CMK (cell line): ENCODE data around the gene XPNPEP1.

Experiments
- DNase-seq: peaks from one replicate; pipeline ENCODE4 v3.0.0-alpha.2; 2010; ENCODE audit warnings: low read depth

The XPNPEP1 gene

DNA sequence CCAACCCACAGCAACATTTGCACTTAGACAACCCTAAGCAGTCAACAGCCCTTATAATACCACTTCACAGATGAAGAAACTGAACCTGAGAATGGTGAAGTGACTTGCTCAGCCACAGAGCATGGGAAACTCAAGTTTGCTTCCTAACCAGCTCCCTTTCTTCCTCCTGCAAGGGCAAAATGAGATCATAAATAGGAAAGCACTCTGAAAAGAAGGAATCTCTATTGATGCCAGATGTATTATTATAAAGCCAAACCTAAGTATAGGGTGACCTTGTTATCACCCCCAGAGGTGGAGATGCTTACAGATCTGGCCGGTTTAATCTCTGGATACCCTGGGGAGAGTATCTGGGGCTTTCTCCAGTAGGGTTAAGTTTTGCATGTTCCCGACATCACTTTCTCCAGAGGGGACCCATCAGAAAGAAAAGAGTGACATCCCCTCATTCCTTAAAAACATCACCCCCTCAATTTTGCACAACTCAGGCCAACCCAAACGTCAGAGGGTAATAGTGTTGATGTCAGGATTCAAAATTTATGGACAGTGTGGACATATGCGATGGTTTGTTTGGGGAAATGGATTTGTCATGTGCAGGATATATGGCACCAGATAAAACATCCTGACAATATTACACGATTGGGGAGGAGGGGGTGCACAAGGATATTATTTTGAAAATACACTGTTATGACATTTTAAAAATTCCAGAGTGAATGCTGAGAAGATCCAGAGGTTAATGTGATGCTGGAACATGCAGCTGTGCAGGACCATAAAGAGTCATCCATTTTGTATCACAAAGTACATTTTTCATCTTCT lies 24.0 kb upstream of the XPNPEP1 start:
- no peak for DNase-seq

DNA sequence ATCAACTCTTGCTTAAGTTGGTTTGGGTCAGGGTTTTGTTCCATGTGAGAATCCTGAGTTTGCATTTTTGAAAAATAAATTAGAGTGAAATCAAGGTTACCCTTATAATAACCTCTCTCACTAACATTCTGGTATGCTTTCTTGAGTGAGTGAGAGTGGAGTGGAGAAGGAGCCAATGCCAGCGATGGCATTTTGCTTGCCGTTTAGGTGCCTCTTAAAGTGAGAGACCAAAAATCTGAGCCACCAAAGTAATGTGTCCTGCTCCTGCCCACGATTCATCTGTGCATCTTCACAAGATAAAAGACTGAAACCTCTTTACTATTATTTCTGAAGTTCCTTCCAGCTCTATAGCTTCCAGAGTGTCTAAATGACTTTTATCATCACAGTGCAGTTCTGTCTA lies 23.4 kb upstream of the XPNPEP1 start:
- no peak for DNase-seq

DNA sequence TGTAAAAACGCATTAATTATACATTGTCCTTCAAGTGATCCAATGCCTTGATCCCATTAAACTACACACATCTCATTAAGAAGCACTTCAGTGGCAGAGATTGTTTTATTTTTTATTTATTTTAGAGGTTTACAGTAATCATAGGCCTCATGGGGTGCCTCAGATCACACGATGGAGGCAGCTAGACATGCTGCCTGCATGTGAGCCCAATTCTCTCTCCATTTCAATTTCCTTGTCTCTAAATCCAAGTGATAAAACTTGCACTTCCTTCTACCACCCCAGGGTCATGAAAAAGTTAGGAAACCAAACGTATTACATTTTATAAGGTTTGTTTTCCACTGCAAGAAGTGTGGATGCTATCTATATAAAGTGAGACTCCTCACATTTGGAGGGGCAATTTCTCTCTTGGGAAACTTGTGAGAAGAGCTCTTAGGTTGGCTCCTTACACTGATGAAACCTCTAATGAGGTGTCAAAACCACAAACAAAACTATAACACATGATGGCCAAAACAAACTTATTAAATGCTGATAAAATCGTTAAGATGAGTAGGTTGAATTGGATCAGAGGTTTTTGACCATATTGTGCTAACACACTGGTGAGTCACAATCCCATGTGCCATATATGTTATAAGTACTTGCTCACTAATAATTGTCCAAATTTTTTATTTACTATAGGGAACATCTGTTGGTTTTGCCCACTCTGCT lies 22.3 kb upstream of the XPNPEP1 start:
- no peak for DNase-seq

DNA sequence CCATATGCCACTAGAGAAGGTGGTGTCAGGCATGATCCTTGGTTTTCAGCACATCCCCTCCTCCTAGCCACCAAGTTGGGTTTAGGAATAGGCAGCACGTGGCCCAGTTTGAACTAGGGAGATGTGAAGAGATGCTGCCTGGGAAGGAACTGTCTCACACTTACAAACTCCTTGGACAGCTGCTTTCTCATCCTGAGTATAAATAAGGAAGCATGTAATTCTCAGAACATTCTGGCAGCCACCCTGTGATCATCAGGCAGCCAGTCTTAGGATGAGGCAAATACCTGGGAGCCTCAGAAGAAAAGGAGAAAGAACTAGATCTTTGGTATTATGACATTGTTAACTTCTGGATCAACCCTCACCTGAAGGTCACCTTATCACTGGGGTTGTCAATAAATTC lies 21.3 kb upstream of the XPNPEP1 start:
- DNase-seq = no peak

DNA sequence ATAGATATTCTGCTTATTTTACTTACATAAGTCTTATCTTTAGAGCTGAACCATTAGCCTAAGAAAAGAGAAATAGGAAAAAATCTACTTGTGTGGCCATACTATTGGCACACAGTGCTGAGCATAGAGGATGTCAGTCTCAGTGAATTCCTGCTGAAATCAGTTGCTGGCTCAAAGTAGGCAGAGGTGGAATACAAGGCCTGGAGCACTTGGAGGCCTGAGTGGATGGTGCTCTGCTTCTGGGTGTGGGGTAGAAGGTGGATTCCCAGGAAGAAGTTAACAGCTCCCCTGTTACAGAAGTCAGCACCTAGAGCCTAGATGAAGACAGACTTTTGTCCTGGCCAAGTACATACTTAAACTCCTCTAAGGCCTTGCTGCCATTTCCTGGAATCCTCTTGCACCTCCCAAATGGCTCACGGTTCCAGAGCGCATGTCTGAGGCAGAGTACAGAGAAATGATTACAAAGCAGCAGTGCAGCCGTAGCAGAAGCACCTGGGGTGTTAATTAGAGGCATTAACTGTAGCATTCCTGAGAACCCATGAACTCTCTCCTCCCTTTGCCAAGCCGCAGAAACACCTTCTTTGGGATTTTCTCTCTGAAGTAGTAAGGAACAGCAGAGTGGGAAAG lies 18.0 kb upstream of the XPNPEP1 start:
- no peak for DNase-seq

DNA sequence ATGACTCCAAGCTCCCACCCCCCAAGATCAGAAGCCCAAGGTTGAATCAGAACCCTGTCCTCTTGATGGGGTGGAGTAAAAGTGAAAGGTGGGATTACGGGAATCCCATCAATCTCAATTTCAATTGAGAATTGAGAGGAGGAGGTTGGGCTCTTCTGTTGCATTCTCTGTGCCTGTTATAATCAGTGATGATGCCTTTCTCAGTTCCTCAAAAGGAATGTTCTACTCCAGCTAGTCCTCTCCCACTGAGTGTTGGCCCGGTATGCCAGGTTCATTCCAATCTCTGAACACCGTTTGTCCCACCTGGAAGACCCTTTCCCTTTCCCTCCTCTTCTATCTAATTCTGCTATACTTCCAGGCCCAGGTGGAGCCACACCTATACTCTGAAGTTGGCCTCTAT lies 17.2 kb upstream of the XPNPEP1 start:
- DNase-seq = no peak

DNA sequence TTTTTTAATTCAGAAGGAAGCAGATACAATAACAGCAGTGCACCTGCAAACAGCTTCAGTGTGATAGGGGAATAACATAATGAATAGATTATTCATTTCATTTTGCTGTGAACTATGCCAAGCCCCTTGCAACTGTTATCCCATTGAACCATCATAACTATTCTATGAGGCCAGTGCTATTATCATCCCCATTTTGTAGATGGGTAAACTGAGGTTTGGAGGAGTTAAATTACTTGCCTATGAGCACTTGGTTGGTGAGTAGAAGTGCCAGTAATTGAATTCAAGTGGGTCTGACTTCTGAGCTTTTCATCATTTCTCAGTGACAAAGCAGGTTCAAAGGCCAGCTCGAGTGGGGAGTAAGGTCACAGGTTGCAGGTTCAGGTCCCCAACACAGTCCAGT lies 16.8 kb upstream of the XPNPEP1 start:
- no peak for DNase-seq

DNA sequence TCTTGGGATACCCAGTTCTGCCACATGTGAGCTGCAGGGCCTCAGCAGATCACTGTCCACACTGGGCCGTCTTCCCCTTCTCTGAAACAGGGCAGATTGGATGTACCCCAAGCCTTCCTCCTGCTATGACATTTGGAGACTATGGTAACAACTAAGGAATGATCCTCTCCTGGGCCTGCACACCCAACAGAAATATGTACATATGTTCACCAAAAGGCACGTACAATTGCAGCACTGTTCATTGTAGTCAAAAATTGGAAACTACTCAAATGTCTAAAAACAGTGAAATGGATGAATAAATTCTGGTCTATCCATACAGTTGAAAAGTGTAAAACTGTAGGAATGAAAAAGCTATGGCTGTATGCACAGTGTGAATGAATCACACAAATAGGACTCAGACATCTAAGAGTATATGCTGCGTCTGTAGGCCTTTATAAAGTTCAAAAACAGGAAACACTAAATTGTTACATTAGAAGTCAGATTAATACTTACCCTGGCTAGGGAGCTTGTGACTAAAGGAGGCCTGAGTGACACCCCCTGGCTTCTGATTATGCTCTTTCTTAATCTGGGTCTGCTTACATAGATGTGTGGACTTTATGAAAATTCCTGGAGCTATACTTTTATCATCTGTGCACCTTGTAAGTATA lies 16.1 kb upstream of the XPNPEP1 start:
- DNase-seq = no peak

DNA sequence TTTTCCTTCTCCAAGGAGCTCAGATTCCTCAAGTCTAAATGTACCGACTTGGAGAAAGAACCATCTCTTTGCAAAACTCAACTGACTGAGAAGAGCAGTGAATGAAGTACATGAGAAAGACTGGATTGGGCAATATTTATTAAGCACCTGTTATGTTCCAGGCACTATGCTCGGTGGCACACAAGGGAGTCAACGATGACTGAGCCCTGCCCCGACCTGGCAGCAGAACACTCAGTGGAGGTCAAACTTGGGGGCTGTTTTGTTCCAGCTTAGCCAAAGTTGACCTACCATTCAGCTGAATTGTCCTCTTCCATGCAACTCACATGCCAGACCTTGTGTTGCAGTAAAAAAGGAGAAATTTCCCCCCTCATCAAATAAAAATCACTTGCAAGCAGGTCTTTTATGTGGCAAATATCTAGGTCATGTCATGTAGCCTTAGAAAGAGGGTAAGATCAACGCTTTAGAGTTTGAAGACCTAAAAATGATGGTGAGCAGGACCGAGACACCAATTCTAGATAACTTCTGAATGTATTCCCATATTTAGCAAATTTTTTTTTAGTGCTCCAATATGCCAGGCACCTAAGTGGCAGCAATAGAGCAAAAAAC lies 14.3 kb upstream of the XPNPEP1 start:
- DNase-seq = no peak

DNA sequence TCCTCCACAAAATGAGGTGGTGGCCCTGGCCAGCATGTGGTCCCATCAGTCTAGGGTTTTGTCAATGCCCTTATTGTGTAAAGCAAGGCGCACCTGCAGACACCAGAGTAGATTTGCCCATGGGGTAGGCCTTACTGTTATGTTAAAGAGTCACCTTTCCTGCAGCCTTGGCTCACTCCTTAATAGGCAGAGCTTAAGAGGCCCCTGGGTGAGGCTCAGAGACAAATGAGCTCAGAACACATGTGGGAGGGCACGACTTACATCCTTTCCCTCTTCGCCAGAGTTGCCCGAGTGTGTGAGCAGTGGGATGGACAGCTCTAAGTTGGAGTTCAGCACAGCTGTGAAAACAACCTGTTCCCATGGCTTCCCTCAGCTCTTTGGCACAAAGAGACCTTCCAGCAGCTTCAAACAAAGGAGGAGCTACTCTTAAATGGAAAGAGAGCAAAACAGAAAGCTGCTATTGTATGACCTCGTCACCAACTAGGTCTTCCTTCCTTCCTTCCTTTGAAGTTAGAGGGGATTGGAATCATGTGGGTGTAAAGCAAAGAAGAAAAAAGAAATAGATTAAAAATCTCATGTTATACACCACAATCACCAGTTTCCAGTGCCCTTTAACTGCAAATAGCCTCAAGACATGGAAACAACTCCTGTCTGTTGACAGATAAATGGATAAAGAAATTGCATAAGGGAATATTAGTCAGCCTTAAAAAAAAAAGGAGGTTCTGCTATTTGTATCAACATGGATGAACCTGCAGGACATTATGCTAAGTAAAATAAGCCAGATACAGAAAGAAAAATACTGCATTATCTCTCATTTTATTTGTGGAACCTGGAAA lies 11.9 kb upstream of the XPNPEP1 start:
- no peak for DNase-seq

DNA sequence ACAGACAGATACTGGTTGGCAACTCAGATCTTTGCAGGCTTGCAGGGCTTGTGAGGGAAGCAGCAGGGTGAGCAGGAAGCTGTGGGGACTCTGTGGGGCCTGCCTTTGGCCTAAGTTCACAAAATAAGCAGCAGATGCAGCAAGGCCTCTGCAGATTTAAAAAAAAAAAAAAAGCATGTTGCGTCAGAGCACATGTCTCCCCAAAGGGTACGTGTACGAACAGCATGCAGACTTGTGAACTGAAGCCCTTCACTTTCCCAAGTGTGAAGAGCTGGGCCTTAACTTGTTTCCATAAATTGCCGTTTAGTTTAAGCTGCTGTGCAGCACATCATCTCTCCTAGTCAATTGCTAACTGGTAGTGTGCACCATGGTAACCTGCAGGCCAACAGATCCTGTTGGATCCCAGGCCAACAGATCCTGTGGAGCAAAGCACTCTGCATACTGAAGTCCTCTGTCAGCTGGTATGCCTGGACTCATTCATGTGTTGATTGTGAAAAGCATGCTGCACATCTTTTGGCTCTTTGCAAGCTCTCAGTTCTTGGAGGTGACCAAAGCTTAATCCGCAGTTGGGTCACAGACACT lies 10.8 kb upstream of the XPNPEP1 start:
- no peak for DNase-seq

DNA sequence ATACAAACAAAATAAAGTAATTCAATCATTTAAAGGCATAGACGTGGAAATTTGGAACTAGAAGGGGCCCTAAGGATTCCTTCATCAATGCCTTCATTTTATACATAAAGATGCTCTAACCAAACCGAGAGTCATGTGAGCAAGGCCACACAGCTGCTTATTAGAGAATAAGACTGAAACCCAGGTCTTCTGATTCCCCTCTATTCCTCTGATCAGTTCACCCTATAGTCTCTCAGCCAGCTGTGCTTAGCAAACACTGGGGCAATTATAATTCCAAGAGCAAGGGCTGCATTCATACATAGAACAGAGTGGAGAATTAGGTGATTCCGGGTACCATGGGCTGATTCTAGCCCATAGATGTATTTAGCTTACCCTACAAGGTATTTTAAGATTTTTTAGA lies 9.7 kb upstream of the XPNPEP1 start:
- DNase-seq = no peak

DNA sequence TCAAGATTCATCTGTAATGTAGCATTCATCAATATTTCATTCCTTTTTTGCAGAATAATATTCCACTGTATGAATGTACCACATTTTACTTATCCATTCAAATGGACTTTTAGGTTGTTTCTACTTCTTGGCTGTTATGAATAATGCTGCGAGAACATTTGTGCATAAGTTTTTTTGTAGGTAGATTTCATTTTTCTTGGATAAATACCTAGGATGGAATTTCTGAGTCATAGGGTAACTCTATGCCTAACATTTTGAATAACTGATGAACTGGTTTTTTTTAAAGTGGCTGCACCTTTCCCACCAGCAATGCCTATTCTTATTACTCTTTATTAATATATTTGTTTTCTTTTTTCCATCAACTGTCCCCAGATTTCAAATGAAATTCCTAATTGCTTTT lies 9.1 kb upstream of the XPNPEP1 start:
- no peak for DNase-seq

DNA sequence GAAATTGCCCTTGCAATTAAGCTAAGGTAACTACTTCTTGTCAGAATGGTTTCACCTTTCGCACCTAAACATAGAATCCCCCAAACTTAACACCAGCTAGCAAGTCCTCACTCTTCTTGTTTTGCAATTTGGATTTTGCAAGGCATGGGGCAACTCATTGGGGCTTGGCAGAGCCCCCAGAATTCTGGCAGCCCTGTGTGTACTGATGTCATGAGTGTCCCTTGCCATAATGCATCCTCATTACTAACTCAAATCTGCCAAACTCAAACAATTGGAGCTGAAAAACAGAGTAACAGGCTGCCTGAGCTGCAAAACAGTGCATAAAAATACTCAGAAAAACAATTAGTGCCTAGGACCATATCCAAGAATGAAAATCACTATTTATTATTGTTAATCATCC lies 7.9 kb upstream of the XPNPEP1 start:
- no peak for DNase-seq

DNA sequence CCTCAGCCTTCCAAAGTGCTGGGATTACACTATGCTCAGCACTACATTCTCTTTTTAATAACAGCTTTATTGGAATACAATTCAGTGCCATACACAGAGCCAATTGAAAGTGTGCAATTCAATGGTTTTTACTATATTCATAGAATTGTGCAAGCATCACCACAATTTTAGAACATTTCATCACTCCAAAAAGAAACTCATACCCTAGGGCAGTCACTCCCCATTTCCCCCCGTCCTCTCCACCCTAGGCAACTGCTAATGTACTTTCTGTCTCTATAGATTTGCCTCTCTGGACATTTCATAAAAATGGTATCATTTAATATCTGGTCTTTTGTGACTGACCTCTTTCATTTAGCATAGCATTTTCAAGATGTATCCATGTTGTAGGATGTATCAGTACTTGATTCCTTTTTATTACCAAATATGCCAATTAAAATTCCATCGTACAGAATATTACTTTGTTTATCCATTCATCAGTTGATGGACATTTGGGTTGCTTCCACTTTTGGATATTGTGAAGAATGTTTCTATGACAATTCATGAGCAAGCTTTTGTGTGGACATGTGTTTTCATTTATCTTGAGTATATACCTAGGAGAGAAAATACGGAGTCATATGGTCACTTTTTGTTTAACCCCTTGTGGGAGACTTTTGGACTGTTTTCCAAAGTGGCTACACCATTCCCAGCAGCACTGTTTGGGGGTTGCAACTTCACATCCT lies 6.3 kb upstream of the XPNPEP1 start:
- DNase-seq = no peak

DNA sequence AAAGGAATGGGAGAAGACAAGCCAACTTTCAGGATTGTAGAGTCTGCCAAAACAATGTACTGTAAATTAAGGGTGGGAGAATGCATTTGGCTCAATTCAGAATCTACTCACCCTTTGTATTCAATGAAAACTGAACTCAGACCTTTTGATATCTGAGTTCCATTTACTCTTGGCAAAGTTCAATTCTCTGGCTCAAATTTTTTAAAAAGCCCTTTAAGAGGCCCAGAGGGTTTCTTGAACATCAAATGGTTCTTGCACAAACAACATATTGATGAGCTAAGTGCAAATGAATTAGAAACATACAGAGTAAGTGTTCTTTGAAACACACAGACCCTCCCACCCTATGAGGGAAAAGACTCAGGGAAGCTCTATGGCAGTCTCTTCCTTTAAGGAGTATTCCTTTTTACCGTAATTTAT lies 5.2 kb upstream of the XPNPEP1 start:
- no peak for DNase-seq

DNA sequence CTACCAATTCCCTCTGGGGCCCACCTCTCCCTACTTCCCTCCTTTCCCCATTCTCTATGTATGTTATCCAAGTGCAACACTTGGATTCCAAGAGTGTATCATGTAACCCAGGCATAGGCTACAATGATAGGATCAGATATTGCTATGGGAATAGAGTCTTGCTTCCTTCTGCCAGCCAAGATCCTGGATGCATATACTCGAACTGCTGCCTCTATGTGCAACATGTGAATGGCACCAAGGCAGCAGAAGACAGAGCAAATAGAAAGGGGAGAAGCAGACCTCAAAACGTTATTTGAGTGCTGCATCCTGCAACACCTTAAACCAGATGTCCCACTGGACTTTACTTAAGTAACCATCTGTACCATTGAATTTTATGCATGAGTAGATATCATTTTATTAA lies 3.5 kb upstream of the XPNPEP1 start:
- DNase-seq = no peak

DNA sequence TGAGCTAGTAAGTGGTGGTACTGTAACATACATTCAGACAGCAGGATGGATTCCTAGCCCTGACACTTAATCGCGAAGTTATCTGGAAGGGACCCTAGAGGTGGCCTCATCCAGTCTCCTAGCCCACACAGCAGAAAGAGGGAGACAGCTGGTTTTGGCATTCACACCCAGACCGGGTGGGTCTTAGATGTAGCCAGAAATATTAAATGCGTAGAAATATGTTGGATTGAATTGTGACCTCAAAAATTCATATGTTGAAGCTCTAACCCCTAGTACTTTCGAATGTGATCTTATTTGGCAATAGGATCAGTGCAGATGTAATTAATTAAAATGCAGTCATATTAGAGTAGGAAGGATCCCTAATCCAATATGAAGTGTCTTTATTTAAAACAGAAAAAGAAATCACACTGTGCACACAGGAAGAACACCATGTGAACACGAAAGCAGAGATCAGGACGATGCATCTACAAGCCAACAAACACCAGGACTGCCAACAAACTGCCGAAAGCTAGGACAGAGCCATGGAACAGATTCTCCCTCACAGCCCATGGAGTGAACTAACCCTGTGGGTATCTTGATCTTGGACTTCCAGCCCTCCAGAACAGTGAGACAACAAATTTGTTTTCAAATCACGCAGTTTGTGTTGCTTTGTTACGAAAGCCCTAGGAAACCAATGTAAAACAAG lies 2.9 kb upstream of the XPNPEP1 start:
- DNase-seq = no peak

DNA sequence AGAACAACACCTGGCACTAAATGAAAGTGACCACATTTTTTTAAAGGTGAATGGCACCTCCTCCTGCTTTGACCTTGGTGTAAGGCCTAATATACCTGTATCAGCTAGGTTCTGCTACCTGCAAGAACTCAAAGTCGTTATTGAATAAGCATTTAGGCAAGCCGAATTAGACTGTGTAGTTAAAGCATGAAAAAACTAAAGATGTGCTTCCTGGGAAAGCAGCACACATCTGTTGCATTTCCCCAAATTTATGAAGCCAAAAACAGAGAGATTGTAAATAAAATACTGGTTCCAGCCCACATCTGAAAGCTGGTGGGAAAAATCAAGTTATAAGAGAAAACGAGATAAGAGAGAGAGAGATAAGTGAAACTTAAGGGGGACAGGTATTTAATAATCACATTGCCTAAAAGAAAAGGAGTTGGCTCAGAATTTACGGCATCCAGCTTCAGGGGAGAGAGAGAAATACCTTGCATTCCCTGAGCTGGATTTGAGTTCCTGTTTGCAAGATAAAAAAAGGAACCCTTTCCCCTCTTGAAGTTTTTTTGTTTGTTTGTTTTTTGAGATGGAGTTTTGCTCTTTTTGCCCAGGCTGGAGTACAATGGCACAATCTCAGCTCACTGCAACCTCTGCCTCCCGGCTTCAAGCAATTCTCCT lies 1.8 kb upstream of the XPNPEP1 start:
- DNase-seq = no peak
